CD8-positive, alpha-beta memory T cell (primary cell): ENCODE measurements around the gene CCDC150. TPM values are rescaled to one million over a fixed set of nuclear protein-coding genes. Genes with fewer than 3 reads are reported as not detected.
A peak's percentile ranks its signal among the peaks of the same experiment; 100 is the strongest.
"Not testable (repeated sequence)": the region's sequence is repeated elsewhere in the genome, so short reads cannot be mapped to it uniquely, and the experiment has no call there.

Experiments used
- CTCF ChIA-PET: fragments of 350-600 bp; sonication (Branson Sonifier 250); formaldehyde crosslinking; loops from one replicate; lab custom pipeline; 2021; ENCODE audit warnings: antibody characterized with exemption; lab: Charles Lee
- POLR2A ChIA-PET: fragments of 350-600 bp; sonication (Branson Sonifier 250); formaldehyde crosslinking; loops from one replicate; lab custom pipeline; 2021; ENCODE audit warnings: antibody characterized with exemption; lab: Charles Lee
- DNase-seq, 5 donors: peaks; one replicate each; pipeline versions ENCODE4 v3.0.0 to v3.0.0-alpha.2; 2020 to 2022; ENCODE audit warnings: mixed read lengths in 1 of 5
- H3K27ac ChIP-seq: one replicate; pipeline ENCODE4 v1.7.0; 2013; ENCODE audit warnings: low read depth, mild to moderate bottlenecking, low read length, moderate library complexity
- H3K27me3 ChIP-seq: 2 replicates; pipeline ENCODE4 v1.7.0; 2013; ENCODE audit warnings: low read length, mild to moderate bottlenecking; ENCODE audit not compliant: insufficient read depth, poor library complexity, severe bottlenecking
- H3K36me3 ChIP-seq: 2 replicates; pipeline ENCODE4 v1.7.0; 2013; ENCODE audit warnings: mild to moderate bottlenecking, low read length, moderate library complexity; ENCODE audit not compliant: insufficient read depth
- H3K4me1 ChIP-seq: 2 replicates; pipeline ENCODE4 v1.7.0; 2013; ENCODE audit warnings: mild to moderate bottlenecking, low read length, moderate library complexity; ENCODE audit not compliant: insufficient read depth
- H3K4me3 ChIP-seq: 2 replicates; pipeline ENCODE4 v1.7.0; 2013; ENCODE audit warnings: mild to moderate bottlenecking, low read length
- H3K9me3 ChIP-seq: 2 replicates; pipeline ENCODE4 v1.7.0; 2013; ENCODE audit warnings: mild to moderate bottlenecking, low read length
- H3K27ac Mint-ChIP-seq, 8 donors: one replicate each; pipeline ENCODE4 v1.8.0; 2020 to 2021; ENCODE audit warnings: mixed read lengths in 8 of 8, mild to moderate bottlenecking in 6 of 8, inconsistent platforms in 3 of 8, moderate library complexity in 3 of 8
- H3K27me3 Mint-ChIP-seq, 2 donors: one replicate each; pipeline ENCODE4 v1.8.0; 2020 to 2021; ENCODE audit warnings: mixed read lengths in 2 of 2, mild to moderate bottlenecking in 1 of 2, moderate library complexity in 1 of 2
- H3K36me3 Mint-ChIP-seq, 3 donors: one replicate each; pipeline ENCODE4 v1.8.0; 2020 to 2021; ENCODE audit warnings: mixed read lengths in 3 of 3, inconsistent platforms in 1 of 3, mild to moderate bottlenecking in 1 of 3
- H3K4me1 Mint-ChIP-seq, 3 donors: one replicate each; pipeline ENCODE4 v1.8.0; 2020 to 2021; ENCODE audit warnings: mixed read lengths in 3 of 3, inconsistent platforms in 1 of 3, mild to moderate bottlenecking in 1 of 3
- H3K4me3 Mint-ChIP-seq, 7 donors: one replicate each; pipeline ENCODE4 v1.8.0; 2020 to 2021; ENCODE audit warnings: mixed read lengths in 7 of 7, mild to moderate bottlenecking in 6 of 7, moderate library complexity in 4 of 7, inconsistent platforms in 2 of 7
- H3K9me3 Mint-ChIP-seq, 5 donors: one replicate each; pipeline ENCODE4 v1.8.0; 2020 to 2022; ENCODE audit warnings: mixed read lengths in 5 of 5, mild to moderate bottlenecking in 3 of 5, moderate library complexity in 2 of 5, inconsistent platforms in 1 of 5
- polyA plus RNA-seq: library from polyadenylated mRNA; unstranded; fragments of 300-500 nt; fragmentation: Illumina TruSeq; gene quantifications from one replicate; pipeline ENCODE4 v1.2.3, GENCODE V29; 2021
- total RNA-seq, 2 experiments: library from RNA; stranded (reverse); gene quantifications; one replicate each; pipeline ENCODE4 v1.2.3, GENCODE V29; 2021

The CCDC150 gene
- total and polyA plus RNA-seq, 3 experiments from 2014 or later: 0.07 to 8.2 (median 7.9) TPM

- peaks cover 0 to 5% (median 0%) of the 10 kb centered on the region in 3 donors for H3K36me3 Mint-ChIP-seq
- DNase-seq: no peak
- peaks cover 0 to 2% of the 10 kb centered on the region in 2 donors for H3K27me3 Mint-ChIP-seq
- POLR2A ChIA-PET: no interaction called here
- H3K4me3 Mint-ChIP-seq: no peak overlapping the region
- Histone ChIP-seq H3K27ac (no peak overlapping the region), H3K9me3 (no peaks in the 10 kb centered on the region), H3K36me3 (no peaks in the 10 kb centered on the region), H3K27me3 (no peaks in the 10 kb centered on the region), H3K4me3 (no peak overlapping the region), H3K4me1 (no peaks in the 10 kb centered on the region)
- H3K9me3 Mint-ChIP-seq: no peaks in the 10 kb centered on the region
- no peak overlapping the region for H3K27ac Mint-ChIP-seq
- CTCF ChIA-PET: no interaction called here
- H3K4me1 Mint-ChIP-seq: no peaks in the 10 kb centered on the region
These were observed 57.0 kb downstream of the CCDC150 start for GRCh38 chr2:196696423-196697079.

GRCh38 chr2:196697825-196698224, 58.3 kb downstream of the CCDC150 start:
- no peak overlapping the region for H3K27ac Mint-ChIP-seq
- H3K4me1 Mint-ChIP-seq: no peaks in the 10 kb centered on the region
- no peak overlapping the region for H3K4me3 Mint-ChIP-seq
- peaks cover 0 to 2% of the 10 kb centered on the region in 2 donors for H3K27me3 Mint-ChIP-seq
- Histone ChIP-seq H3K9me3 (no peaks in the 10 kb centered on the region), H3K36me3 (no peaks in the 10 kb centered on the region), H3K4me3 (no peak overlapping the region), H3K27me3 (no peaks in the 10 kb centered on the region), H3K4me1 (no peaks in the 10 kb centered on the region), H3K27ac (no peak overlapping the region)
- CTCF ChIA-PET: no interaction called here
- POLR2A ChIA-PET: no interaction called here
- no peaks in the 10 kb centered on the region for H3K36me3 Mint-ChIP-seq
- H3K9me3 Mint-ChIP-seq: no peaks in the 10 kb centered on the region
- DNase-seq: no peak

- Mint-ChIP-seq H3K4me1 (no peaks in the 10 kb centered on the region), H3K27ac (no peak overlapping the region), H3K4me3 (no peak overlapping the region), H3K9me3 (no peaks in the 10 kb centered on the region), H3K36me3 (no peaks in the 10 kb centered on the region), H3K27me3 (no peaks in the 10 kb centered on the region)
- H3K27ac ChIP-seq: no peak overlapping the region
- ChIA-PET POLR2A (no interaction called here), CTCF (no interaction called here)
- no peaks in the 10 kb centered on the region for H3K27me3 ChIP-seq
- H3K4me1 ChIP-seq: no peaks in the 10 kb centered on the region
- DNase-seq: no peak
- no peaks in the 10 kb centered on the region for H3K9me3 ChIP-seq
- H3K36me3 ChIP-seq: no peaks in the 10 kb centered on the region
- H3K4me3 ChIP-seq: no peak overlapping the region
These were observed 63.1 kb downstream of the CCDC150 start for GRCh38 chr2:196702641-196703040.

DNA sequence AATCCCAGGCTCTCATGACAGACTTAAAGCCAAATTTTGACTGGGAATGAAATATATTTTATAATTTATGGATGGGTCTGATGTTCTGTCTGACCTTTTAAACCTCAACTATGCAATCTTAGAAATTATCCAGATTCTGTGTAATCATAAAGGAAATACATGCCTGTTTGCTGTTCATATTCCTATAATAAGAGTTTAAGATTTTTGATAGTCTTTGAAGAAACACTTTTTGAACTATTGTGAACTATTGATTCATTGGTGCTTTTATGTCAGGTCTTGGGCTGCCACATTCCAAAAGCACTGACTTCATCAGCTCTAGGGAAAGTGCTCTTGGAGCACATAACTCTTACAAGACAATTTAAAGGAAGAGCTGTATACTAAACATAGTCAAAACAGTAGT, 64.2 kb downstream of the CCDC150 start:
- no peaks in the 10 kb centered on the region for H3K9me3 ChIP-seq
- H3K27ac Mint-ChIP-seq: no peak overlapping the region
- no peak overlapping the region for H3K4me3 ChIP-seq
- CTCF ChIA-PET: no interaction called here
- H3K4me1 ChIP-seq: no peaks in the 10 kb centered on the region
- H3K4me1 Mint-ChIP-seq: no peaks in the 10 kb centered on the region
- POLR2A ChIA-PET: no interaction called here
- H3K36me3 Mint-ChIP-seq: peaks cover 0 to under 1% (median 0%) of the 10 kb centered on the region in 3 donors
- H3K9me3 Mint-ChIP-seq: no peaks in the 10 kb centered on the region
- no peak for DNase-seq
- H3K27ac ChIP-seq: no peak overlapping the region
- H3K27me3 ChIP-seq: no peaks in the 10 kb centered on the region
- H3K36me3 ChIP-seq: no peaks in the 10 kb centered on the region
- H3K4me3 Mint-ChIP-seq: no peak overlapping the region
- H3K27me3 Mint-ChIP-seq: no peaks in the 10 kb centered on the region

DNA sequence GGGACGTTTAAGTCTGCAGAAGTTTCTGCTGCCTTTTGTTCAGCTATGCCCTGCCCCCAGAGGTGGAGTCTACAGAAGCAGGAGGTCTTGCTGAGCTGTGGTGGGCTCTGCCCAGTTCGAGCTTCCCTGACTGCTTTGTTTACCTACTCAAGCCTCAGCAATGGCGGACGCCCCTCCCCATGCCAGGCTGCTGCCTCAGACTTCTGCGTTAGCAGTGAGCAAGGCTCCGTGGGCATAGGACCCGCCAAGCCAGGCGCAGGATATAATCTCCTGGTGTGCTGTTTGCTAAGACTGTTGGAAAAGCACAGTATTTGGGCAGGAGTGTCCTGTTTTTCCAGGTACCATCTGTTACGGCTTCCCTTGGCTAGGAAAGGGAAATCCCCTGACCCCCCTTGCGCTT, 70.5 kb downstream of the CCDC150 start:
- H3K4me1 Mint-ChIP-seq, CTCF ChIA-PET, DNase-seq, H3K27ac Mint-ChIP-seq, H3K4me3 Mint-ChIP-seq, H3K9me3 Mint-ChIP-seq, H3K36me3 Mint-ChIP-seq, H3K4me1 ChIP-seq, POLR2A ChIA-PET, H3K36me3 ChIP-seq, H3K27me3 ChIP-seq, H3K4me3 ChIP-seq, H3K27me3 Mint-ChIP-seq, H3K9me3 ChIP-seq, H3K27ac ChIP-seq: not testable (repeated sequence)

DNA sequence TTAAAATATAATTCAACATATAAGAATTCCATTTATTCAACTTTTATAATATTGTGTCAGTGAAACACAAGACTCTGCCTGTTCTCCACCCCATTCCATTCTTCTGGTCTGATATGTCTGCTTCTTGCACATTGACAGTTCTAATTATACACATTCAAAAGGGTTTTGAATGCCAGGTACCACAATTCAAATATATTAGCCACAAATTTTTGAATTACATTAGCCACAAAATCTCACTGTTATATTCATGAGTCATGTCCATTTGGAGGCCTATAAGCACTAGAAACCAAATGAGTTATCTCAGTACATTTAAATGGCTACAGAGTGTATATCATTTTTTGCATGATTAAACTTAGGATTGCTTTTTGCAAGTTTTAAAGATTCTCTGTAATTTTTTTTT, 72.1 kb downstream of the CCDC150 start:
- H3K27ac ChIP-seq: no peak overlapping the region
- POLR2A ChIA-PET: no interaction called here
- H3K36me3 ChIP-seq: no peaks in the 10 kb centered on the region
- DNase-seq: no peak
- H3K4me3 ChIP-seq: no peak overlapping the region
- Mint-ChIP-seq H3K4me3 (no peak overlapping the region), H3K36me3 (peaks cover 0 to 6% (median 2%) of the 10 kb centered on the region in 3 donors), H3K4me1 (no peaks in the 10 kb centered on the region), H3K9me3 (peaks cover 0 to 6% (median 2%) of the 10 kb centered on the region in 5 donors), H3K27me3 (no peaks in the 10 kb centered on the region), H3K27ac (no peak overlapping the region)
- CTCF ChIA-PET: no interaction called here
- no peaks in the 10 kb centered on the region for H3K9me3 ChIP-seq
- H3K27me3 ChIP-seq: no peaks in the 10 kb centered on the region
- H3K4me1 ChIP-seq: no peaks in the 10 kb centered on the region

DNA sequence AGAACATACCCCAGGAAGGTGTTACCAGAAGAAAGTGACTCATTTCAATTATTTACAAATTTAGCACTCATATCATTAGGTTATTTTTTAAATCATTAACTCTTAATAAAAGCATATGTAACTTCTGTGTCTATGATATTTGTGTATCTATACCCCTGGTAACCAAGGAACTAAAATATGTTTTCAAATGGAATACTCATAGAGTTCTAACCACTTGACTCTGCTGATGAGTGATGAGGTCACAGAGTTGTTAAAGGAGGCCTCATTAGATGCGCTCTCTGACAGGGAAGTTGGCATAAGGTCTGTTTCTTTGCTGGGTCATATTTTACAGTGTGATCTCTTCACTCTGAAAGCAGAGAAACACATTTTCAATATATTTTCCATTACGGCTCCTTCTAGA, 73.4 kb downstream of the CCDC150 start:
- no peak for DNase-seq
- Histone ChIP-seq H3K27me3 (no peaks in the 10 kb centered on the region), H3K9me3 (no peaks in the 10 kb centered on the region), H3K4me1 (no peaks in the 10 kb centered on the region), H3K27ac (no peak overlapping the region), H3K36me3 (no peaks in the 10 kb centered on the region), H3K4me3 (no peak overlapping the region)
- CTCF ChIA-PET: no interaction called here
- H3K27ac Mint-ChIP-seq: no peak overlapping the region
- H3K9me3 Mint-ChIP-seq: peaks cover 0 to 6% (median 2%) of the 10 kb centered on the region in 5 donors
- H3K36me3 Mint-ChIP-seq: peaks cover 0 to 6% (median 2%) of the 10 kb centered on the region in 3 donors
- no peak overlapping the region for H3K4me3 Mint-ChIP-seq
- POLR2A ChIA-PET: no interaction called here
- H3K4me1 Mint-ChIP-seq: no peaks in the 10 kb centered on the region
- H3K27me3 Mint-ChIP-seq: no peaks in the 10 kb centered on the region

GRCh38 chr2:196718419-196719109, 79.0 kb downstream of the CCDC150 start:
- no peaks in the 10 kb centered on the region for H3K27me3 ChIP-seq
- POLR2A ChIA-PET: no interaction called here

More at GRCh38 chr2:196718419-196719109, 79.0 kb downstream of the CCDC150 start:
- no peaks in the 10 kb centered on the region for H3K4me1 ChIP-seq
- H3K36me3 ChIP-seq: no peaks in the 10 kb centered on the region
- H3K27ac ChIP-seq: peak overlapping the region; percentile 16
- CTCF ChIA-PET: no interaction called here
- no peak overlapping the region for H3K27ac Mint-ChIP-seq
- H3K4me3 Mint-ChIP-seq: no peak overlapping the region
- H3K4me3 ChIP-seq: no peak overlapping the region
- H3K9me3 Mint-ChIP-seq: no peaks in the 10 kb centered on the region
- no peaks in the 10 kb centered on the region for H3K27me3 Mint-ChIP-seq
- no peaks in the 10 kb centered on the region for H3K4me1 Mint-ChIP-seq
- H3K9me3 ChIP-seq: no peaks in the 10 kb centered on the region
- no peaks in the 10 kb centered on the region for H3K36me3 Mint-ChIP-seq
- no peak for DNase-seq
